Ectodermal cell (in vitro differentiated cells): ENCODE results near the gene CBLC.
A peak's percentile ranks its signal among the peaks of the same experiment; 100 is the strongest.

ENCODE experiments used
- H3K27ac ChIP-seq: 2 replicates; pipeline ENCODE4 v1.7.0; 2013; ENCODE audit warnings: mild to moderate bottlenecking, low read depth, low read length; ENCODE audit not compliant: insufficient read depth, poor library complexity, severe bottlenecking
- H3K27me3 ChIP-seq: 2 replicates; pipeline ENCODE4 v1.7.0; 2013; ENCODE audit warnings: mild to moderate bottlenecking, low read length; ENCODE audit not compliant: insufficient read depth, control insufficient read depth, poor library complexity, severe bottlenecking
- H3K36me3 ChIP-seq: one replicate; pipeline ENCODE4 v1.7.0; 2013; ENCODE audit warnings: low read length; ENCODE audit not compliant: control insufficient read depth, insufficient read depth
- H3K4me1 ChIP-seq: one replicate; pipeline ENCODE4 v1.7.0; 2013; ENCODE audit warnings: low read length; ENCODE audit not compliant: control insufficient read depth, insufficient read depth
- H3K4me3 ChIP-seq: 2 replicates; pipeline ENCODE4 v1.7.0; 2013; ENCODE audit warnings: low read depth, low read length, control low read depth; ENCODE audit not compliant: insufficient read depth
- H3K9me3 ChIP-seq: 2 replicates; pipeline ENCODE4 v1.7.0; 2013; ENCODE audit warnings: mild to moderate bottlenecking, low read length, moderate library complexity; ENCODE audit not compliant: control insufficient read depth
- WGBS, 2 experiments: methylation state at CpG; one replicate each; pipeline ENCODE4 v1.1.7; 2013; ENCODE audit warnings: missing lambda C conversion rate in 2 of 2; 5-methylcytosine and 5-hydroxymethylcytosine counted together

The CBLC gene

GRCh38 chr19:44841231-44841630, 63.5 kb downstream of the CBLC start:
- Histone ChIP-seq H3K27ac (no peak overlapping the region), H3K27me3 (no peaks in the 10 kb centered on the region), H3K4me1 (no peaks in the 10 kb centered on the region), H3K9me3 (no peaks in the 10 kb centered on the region), H3K36me3 (no peaks in the 10 kb centered on the region), H3K4me3 (no peak overlapping the region)
- WGBS, 2 experiments, result 91 to 94% methylated on average over 3 of the region's 3 CpGs

DNA sequence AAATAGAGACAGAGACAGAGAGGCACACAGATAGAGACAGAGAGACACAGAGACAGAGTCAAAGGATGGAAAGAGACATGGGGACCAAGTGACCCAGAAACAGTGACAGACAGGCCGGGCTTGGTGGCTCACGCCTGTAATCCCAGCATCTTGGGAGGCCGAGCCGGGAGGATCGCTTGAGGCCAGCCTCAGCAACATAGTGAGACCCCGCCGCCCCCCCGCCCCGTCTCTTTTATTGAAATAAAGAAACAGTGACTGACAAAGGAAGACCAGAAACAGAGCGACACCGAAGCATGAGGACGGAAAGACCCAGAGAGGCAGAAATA, 67.6 kb downstream of the CBLC start:
- H3K27me3 ChIP-seq, result no peaks in the 10 kb centered on the region
- 22 to 25% methylated on average over 12 of the region's 12 CpGs for WGBS, 2 experiments
- H3K36me3 ChIP-seq, result no peaks in the 10 kb centered on the region
- H3K27ac ChIP-seq, result peak overlapping the region; percentile 86
- peaks cover 16% of the 10 kb centered on the region for H3K4me1 ChIP-seq
- no peaks in the 10 kb centered on the region for H3K9me3 ChIP-seq
- peak overlapping the region; percentile 86 for H3K4me3 ChIP-seq

DNA sequence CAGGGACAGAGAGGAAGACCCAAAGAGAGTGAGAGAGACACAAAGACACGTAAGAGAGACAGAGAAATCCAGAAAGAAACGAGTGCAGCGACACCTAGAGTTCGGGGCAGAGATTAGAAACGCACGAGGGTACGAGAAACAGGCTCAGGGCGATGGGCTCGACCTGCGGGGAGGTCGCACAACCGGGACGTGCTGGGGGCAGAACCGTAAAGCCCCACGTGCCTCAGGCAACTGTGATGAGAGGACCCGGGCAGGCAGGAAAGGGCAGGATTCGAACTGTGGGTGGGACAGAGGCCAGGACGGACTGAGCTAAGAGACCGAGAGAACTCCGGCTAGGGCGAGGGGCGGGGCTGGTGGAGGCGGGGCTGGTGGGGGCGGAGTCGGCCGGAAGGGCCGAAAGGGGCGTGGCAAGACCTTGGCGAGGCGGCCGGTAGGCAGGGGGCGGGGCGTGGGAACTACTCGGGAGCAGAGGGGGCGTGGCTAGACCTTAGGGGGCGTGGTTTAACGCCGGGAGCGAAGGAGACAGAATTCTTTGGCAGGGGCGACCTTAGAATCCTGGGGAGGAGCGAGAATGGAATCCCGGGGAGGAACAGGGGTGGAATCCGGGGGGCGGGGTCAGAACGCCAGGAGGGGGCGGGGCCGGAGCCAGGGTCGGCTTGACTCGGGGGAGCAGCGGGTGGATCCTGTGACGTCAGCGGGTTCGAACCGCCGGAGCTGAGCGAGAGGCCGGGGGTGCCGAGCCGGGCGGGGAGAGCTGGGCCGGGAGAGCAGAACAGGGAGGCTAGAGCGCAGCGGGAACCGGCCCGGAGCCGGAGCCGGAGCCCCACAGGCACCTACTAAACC, 68.1 kb downstream of the CBLC start, which contains the start of gene NECTIN2:
TSS of gene NECTIN2 (plus strand) at position 686 of the 843 bp plus-strand sequence. CDS start 229 bp downstream, outside the sequence.
- Histone ChIP-seq H3K4me3 (peak within 1 kb of the TSS; percentile 86), H3K27ac (peak within 1 kb of the TSS; percentile 96), H3K4me1 (peaks cover 22% of the 10 kb centered on the region), H3K36me3 (no peaks in the 10 kb centered on the region), H3K9me3 (no peaks in the 10 kb centered on the region), H3K27me3 (no peaks in the 10 kb centered on the region)
- 0 to 1% methylated on average over 67 of the region's 67 CpGs for WGBS, 2 experiments

- 0% methylated on average over 51 of the region's 51 CpGs for WGBS, 2 experiments
Observed at GRCh38 chr19:44846455-44847143, 68.9 kb downstream of the CBLC start.

GRCh38 chr19:44847144-44848035, 69.7 kb downstream of the CBLC start:
- H3K27ac ChIP-seq, result peak overlapping the region; percentile 47
- H3K4me1 ChIP-seq, result peaks cover 22% of the 10 kb centered on the region
- no peaks in the 10 kb centered on the region for H3K9me3 ChIP-seq
- no peaks in the 10 kb centered on the region for H3K27me3 ChIP-seq
- peak overlapping the region; percentile 86 for H3K4me3 ChIP-seq
- no peaks in the 10 kb centered on the region for H3K36me3 ChIP-seq
- 0% methylated on average over 47 of the region's 47 CpGs for WGBS, 2 experiments

More at GRCh38 chr19:44846455-44847143, 68.9 kb downstream of the CBLC start:
- Histone ChIP-seq H3K27me3 (no peaks in the 10 kb centered on the region), H3K4me3 (peak overlapping the region; percentile 86), H3K4me1 (peaks cover 22% of the 10 kb centered on the region), H3K36me3 (no peaks in the 10 kb centered on the region), H3K27ac (peak overlapping the region; percentile 96), H3K9me3 (no peaks in the 10 kb centered on the region)

GRCh38 chr19:44848036-44848811, 70.5 kb downstream of the CBLC start:
- 0% methylated on average over 19 of the region's 19 CpGs for WGBS, 2 experiments
- no peaks in the 10 kb centered on the region for H3K9me3 ChIP-seq
- H3K4me3 ChIP-seq, result peak overlapping the region; percentile 86
- H3K4me1 ChIP-seq, result peaks cover 22% of the 10 kb centered on the region
- peak overlapping the region; percentile 47 for H3K27ac ChIP-seq
- H3K27me3 ChIP-seq, result no peaks in the 10 kb centered on the region
- H3K36me3 ChIP-seq, result no peaks in the 10 kb centered on the region

- H3K36me3 ChIP-seq, result no peaks in the 10 kb centered on the region
- H3K27me3 ChIP-seq, result no peaks in the 10 kb centered on the region
- peaks cover 22% of the 10 kb centered on the region for H3K4me1 ChIP-seq
- no peaks in the 10 kb centered on the region for H3K9me3 ChIP-seq
- peak overlapping the region; percentile 47 for H3K27ac ChIP-seq
- peak overlapping the region; percentile 86 for H3K4me3 ChIP-seq
- 6 to 8% methylated on average over 18 of the region's 18 CpGs for WGBS, 2 experiments
Observed at GRCh38 chr19:44848812-44849447, 71.2 kb downstream of the CBLC start.
